DMS114 treated with DMSO at 0.1 percent for 48 hours (cell line): ENCODE data around the gene CRNN.

ENCODE experiments used
- DNase-seq: peaks from one replicate; lab custom pipeline; 2025; ENCODE audit not compliant: unreplicated experiment; lab: John Stamatoyannopoulos, UW

CRNN gene

GRCh38 chr1:152426731-152427130 lies 12.7 kb upstream of the CRNN start:
- DNase-seq: no peak

DNA sequence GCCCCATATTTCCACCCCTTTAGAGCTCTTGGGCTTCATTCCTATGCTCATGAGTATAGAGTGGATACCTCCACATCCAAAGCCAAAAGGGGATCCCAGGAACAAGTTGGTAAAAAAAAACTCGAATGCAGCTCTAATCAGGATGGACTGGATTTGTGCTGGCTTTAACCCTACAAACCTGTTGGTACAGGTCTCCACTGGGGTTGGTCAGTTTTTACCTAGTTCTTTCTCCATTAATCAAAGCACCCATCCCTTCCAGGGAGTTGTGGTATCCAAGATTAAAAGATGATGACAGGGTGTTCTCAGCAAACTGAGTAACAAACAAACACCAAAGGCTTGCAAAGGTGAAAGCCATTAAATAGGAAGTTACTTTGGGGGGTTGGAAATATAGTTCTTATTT lies 5.9 kb upstream of the CRNN start:
- no peak for DNase-seq

GRCh38 chr1:152415454-152416227 lies 1.6 kb upstream of the CRNN start:
- no peak for DNase-seq

GRCh38 chr1:152412756-152413155 lies 1.3 kb downstream of the CRNN start:
- no peak for DNase-seq

DNA sequence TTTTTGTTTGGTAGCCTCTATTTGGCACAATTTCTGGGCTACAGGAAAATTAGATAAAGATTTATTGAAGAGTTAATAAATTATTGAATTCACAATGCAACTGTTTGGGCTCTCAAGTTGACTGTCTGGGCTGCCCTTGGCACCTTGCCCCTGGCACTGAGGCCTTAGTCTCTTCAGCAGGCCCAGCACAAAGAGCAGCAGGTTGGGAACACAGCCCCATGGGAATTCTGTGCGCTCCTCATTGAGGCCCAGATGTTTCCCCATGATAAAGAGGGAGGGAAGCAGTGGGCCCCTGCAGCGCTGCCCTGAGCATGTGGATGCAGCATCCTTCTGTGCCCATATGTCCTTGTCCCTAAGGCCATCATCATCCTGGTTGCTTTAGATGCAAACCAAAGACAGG lies 2.9 kb downstream of the CRNN start:
- DNase-seq: no peak

GRCh38 chr1:152410599-152410998 lies 3.5 kb downstream of the CRNN start:
- no peak for DNase-seq

DNA sequence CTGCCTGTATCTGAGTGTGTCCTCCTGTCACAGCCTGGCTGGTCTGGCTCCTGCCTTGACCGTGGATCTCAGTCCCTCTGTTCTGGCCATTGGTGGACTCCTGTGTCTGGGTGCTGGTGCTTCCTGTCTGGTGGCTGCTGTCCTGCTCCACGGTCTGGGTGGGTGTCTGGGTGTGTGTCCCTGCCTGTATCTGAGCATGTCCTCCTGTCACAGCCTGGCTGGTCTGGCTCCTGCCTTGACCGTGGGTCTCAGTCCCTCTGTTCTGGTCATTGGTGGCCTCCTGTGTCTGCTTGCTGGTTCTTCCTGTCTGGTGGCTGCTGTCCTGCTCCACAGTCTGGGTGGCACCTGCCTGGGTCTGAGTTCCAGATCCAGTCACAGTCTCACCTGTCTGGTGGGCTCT lies 4.0 kb downstream of the CRNN start:
- DNase-seq: no peak

DNA sequence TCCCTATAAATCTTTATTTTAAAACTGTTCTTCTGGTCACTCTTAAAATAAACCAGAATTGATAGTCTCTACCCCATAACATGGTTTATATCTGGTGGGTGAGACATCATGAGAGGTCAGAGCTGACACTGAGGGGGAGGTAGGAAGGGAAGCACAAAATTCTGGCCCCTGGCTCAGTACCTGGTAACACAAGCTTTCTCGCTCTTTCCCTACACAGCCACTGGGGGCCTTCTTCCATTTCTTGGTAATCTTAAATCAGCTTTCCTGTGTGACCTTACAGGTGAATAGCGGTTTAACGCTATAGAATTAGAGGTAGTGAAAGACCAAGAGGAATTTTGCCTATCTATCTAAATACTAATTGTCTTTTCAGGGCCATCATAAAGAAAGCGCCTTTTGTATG lies 5.4 kb downstream of the CRNN start:
- DNase-seq: no peak

DNA sequence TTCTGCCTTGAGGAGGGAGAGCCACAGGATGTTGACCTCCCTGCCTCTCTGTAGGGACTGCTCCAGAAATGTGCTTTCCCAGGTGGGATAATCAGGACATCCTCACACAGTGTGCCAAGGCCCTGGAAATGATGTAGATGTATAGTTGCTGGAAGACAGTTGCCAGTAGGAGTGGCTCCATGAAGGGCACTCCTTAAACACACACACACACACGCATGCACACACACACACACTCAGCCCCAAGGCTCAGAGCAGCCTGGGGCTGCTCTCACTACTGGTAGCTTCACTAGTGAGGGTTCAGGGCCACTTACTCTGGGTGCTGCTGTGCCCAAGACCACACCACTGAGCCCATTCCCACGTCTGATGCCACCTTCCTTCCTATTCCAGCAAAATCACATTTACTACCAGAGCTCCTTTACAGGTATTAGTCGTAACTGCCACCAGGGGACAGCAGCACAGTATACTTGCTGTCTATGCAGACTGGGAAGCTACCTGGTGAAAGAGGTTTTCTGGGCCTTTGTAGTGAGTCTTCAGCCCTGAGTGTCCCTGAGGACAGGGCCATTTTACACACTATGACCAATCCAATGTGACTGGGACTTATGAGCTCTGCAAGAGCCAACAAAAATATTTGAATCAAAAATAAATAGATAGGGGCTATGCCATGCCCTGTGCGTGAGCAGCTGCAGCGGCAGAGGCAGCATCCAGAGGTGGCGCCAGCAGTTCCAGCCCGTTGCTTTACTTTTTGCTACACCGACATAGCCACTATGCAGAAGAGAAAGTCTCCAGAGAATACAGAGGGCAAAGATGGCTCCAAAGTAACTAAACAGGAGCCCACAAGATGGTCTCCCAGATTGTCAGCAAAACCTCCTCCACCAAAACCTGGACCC lies 15.0 kb downstream of the CRNN start:
- DNase-seq: peak; percentile 14

- DNase-seq: no peak
Observed at GRCh38 chr1:152397474-152397873, 16.6 kb downstream of the CRNN start.

- DNase-seq: no peak
Observed at GRCh38 chr1:152394151-152394550, 19.9 kb downstream of the CRNN start.

DNA sequence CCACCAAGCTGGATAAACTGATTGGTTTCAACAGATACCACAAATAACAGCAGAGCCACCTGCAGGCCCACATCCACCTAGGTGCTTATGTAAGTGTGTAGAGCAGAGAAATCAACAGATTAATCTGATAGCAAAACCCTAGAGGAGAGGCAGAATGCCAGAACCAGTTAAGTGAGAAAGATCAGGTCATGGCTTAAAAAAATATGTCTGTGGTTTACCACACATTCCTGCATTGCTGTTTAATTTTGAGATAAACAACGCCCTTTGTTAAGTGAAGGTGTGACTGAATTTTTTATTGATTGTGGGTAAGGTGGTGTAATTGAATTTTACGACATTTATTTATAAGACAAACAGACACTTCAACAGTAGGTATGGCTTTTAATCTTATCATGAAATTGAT lies 21.2 kb downstream of the CRNN start:
- no peak for DNase-seq

DNA sequence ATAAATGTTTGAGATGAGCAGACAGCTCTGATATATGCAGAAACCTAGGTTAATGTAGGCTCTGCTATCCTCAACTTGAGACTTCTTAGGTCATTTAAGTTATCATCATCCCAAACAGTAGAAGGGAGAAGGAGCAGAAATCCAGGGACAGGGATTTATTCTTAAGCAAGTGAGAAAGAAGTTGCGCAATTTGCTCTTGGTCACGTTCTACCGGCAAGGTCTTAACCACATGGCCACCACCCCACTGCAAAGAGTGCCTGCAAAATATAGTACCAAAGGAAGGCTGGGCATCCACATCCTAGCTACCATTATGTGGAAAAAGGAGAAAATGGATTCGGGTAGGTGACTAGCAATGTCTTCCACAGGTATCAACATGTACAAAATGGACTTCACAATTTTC lies 25.2 kb downstream of the CRNN start:
- DNase-seq: no peak

- DNase-seq: no peak
Observed at GRCh38 chr1:152386940-152387339, 27.1 kb downstream of the CRNN start.

- DNase-seq: no peak
Observed at GRCh38 chr1:152380932-152381331, 33.1 kb downstream of the CRNN start.

DNA sequence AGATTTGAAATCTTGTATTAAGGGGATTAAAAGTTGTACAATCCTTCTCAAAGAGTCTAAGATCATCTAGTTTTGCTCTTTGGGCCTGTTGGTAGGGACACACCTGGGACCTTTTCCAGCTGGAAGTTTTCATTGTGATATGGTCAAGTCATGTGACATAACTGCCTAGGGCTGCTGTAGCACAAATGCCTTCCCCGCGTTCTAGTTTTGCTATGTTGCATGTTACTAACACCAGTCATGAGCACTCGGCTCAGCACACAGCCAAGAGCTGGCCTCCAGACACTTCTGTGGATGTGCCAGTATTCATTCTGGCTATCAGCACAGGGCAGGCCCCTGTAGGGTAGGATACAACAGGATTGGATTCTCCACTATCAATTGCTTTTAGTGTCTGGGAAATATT lies 39.6 kb downstream of the CRNN start:
- DNase-seq: no peak

DNA sequence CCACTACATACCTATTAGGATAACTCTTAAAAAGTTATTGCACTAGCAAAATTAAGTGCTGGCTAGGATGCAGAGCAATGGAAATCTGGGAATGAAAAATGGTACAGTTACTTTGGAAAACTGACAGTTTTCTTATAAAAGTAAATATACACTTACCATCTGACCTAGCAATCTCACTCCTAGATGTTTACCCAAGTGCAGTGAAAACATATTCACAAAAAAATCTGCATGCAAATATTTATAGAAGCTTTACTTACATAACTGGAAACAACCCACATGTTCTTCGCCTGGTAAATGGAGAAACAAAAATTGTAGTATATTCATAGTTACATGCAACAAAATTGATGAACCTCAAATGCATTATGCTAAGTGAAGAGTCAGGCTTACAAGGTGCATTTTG lies 41.4 kb downstream of the CRNN start:
- DNase-seq: no peak

DNA sequence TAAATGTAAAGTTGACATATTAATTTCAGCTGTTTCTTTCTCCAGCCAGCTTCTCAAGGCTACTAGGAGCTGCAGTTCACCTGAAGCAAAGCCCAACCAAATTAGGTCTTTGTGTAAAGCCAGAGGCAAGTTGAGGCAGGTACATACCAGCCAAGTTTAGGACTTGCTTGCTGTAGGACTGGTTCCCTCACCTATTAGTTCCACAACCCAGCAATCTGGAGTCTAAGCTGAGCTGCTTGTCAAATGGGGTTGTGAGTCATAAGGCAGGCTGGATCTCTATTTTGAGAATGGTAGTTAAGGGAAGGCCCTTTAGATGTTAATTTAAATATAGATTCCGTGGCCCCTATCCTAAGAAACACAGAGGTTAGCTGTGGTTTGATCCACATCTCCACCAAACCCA lies 46.6 kb downstream of the CRNN start:
- DNase-seq: no peak

DNA sequence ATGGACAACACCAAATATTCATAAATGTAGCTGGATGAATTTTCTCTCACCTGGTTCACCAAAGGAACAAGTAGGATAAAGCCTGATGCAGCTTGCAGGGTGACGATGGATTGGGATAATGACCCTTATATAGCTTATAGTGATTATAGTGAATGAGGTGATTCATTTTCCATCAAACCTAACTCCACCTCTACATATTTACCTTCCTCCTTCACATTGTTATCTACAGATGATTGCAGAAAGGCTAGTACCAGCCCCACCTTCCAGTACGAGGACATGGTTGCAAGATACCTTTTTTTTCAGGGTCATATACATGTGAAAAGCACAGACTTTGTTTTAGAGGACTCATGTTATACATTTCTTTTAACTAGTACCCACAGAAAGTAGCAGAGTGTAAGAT lies 54.2 kb downstream of the CRNN start, which contains the start of gene FLG2:
Gene FLG2 (minus strand): TSS at position 101 of the 400 bp plus-strand sequence. CDS start 1,122 bp downstream, outside the sequence.
- DNase-seq: no peak
